ENCODE results near the gene FBXO48. TPM values are rescaled to one million over a fixed set of nuclear protein-coding genes. Genes with fewer than 3 reads are reported as not detected.

The FBXO48 gene
- total and polyA plus RNA-seq, 2 experiments from 2014 or later: 1.1 to 1.3 TPM

- Histone ChIP-seq H3K4me2 (peak overlapping the region; percentile 87), H2AFZ (peak overlapping the region; percentile 93), H3F3A (replicated peaks; ENCODE audit: low read depth) (no peaks in the 10 kb centered on the region), H4K20me1 (replicated peaks; ENCODE audit: insufficient read depth) (no peaks in the 10 kb centered on the region; the same call in 1 of the 2 replicates), H3K36me3 (ENCODE audit: insufficient read depth) (no peaks in the 10 kb centered on the region), H3K4me3 (peak overlapping the region; percentile 90), H3K79me2 (replicated peaks; ENCODE audit: insufficient read depth) (peaks cover 28% of the 10 kb centered on the region), H3K4me1 (ENCODE audit: insufficient read depth) (peaks cover 9% of the 10 kb centered on the region; the same call in 1 of the 2 replicates), H3K9me2 (ENCODE audit: insufficient read depth) (no peaks in the 10 kb centered on the region), H3K27me3 (ENCODE audit: insufficient read depth) (no peaks in the 10 kb centered on the region), H3K27ac (ENCODE audit: low read depth) (0 out of 2 replicates have a peak overlapping the region, but pooled peaks have one; percentile 20)
- DNase-seq (ENCODE audit: low spot score): no peak
- TF ChIP-seq EZH2phosphoT487 (IDR thresholded peaks at IDR 0.05; ENCODE audit: unreplicated experiment) (no peak), ETS1 (IDR thresholded peaks at IDR 0.05) (no peak), ZNF462 (CRISPR knock-in tag; IDR thresholded peaks at IDR 0.05) (no peak), JUNB (IDR thresholded peaks at IDR 0.05; ENCODE audit: unreplicated experiment) (no peak), ZNF331 (CRISPR knock-in tag; IDR thresholded peaks at IDR 0.05; ENCODE audit: low read depth) (no peak), CREB1 (CRISPR knock-in tag; IDR thresholded peaks at IDR 0.05; ENCODE audit: low read depth) (no peak), REST (IDR thresholded peaks at IDR 0.05; ENCODE audit: unreplicated experiment) (no peak), CTCF (conservative IDR thresholded peaks at IDR 0.05; ENCODE audit: low read depth in 2 of 2) (no peak), POLR2AphosphoS5 (IDR thresholded peaks at IDR 0.05; ENCODE audit: low read depth) (no peak), EZH2 (IDR thresholded peaks at IDR 0.05; ENCODE audit: low read depth, unreplicated experiment) (no peak), STAT1 (IDR thresholded peaks at IDR 0.05; ENCODE audit: unreplicated experiment) (no peak)
- peaks cover 11% of the 10 kb centered on the region; the same call in 2 of the 3 replicates for H3K4me1 Mint-ChIP-seq
- H3K9me3 Mint-ChIP-seq: no peaks in the 10 kb centered on the region
- no peak overlapping the region for H3K27ac Mint-ChIP-seq
- no peaks in the 10 kb centered on the region for H3K27me3 Mint-ChIP-seq (ENCODE audit: insufficient read depth, low read depth, poor library complexity)
- H3K4me3 Mint-ChIP-seq: peak overlapping the region; percentile 99
- no peak for ATAC-seq
- no peaks in the 10 kb centered on the region for H3K36me3 Mint-ChIP-seq (ENCODE audit: low read depth)
Observed at GRCh38 chr2:68466361-68466777, 725 bp downstream of the FBXO48 start.
